PC-3 (cell line): ENCODE data around the gene HNRNPA2B1. TPM values are rescaled to one million over a fixed set of nuclear protein-coding genes. Genes with fewer than 3 reads are reported as not detected.

Source experiments
- ATAC-seq: fragments of 200-7000 bp; cut with Tn5 transposase; 2 replicates; pipeline ENCODE4 v1.9.1; 2020; ENCODE audit warnings: mild to moderate bottlenecking, moderate library complexity
- BruUV-seq: library from RNA; stranded (reverse); fragments of 400-500 nt; replicated peaks from 2 replicates; lab custom pipeline; 2021; lab: Mats Ljungman, UMichigan
- CTCF ChIA-PET: fragments of 300-600 bp; sonication (Branson Sonifier 250); formaldehyde crosslinking; loops from one replicate; lab custom pipeline; 2022; ENCODE audit warnings: antibody characterized with exemption; lab: Charles Lee
- POLR2A ChIA-PET: fragments of 300-600 bp; sonication (Branson Sonifier 250); formaldehyde crosslinking; loops from one replicate; lab custom pipeline; 2022; ENCODE audit warnings: antibody characterized with exemption; ENCODE audit not compliant: unreplicated experiment; lab: Charles Lee
- DNase-seq: peaks from one replicate; pipeline ENCODE4 v3.0.0-alpha.2; 2015
- H2AFZ ChIP-seq: fragments of 300-600 bp; sonication (generic); 2 replicates; pipeline ENCODE4 v1.6.0; 2016; ENCODE audit warnings: antibody characterized with exemption, low read length
- H3F3A ChIP-seq: fragments of 300-600 bp; sonication (generic); one replicate; pipeline ENCODE4 v1.6.0; 2017; ENCODE audit warnings: antibody characterized with exemption, low read length, control low read depth, mild to moderate bottlenecking; ENCODE audit not compliant: unreplicated experiment
- H3K27ac ChIP-seq: fragments of 300-600 bp; sonication (generic); 2 replicates; pipeline ENCODE4 v1.5.1; 2016; ENCODE audit warnings: mild to moderate bottlenecking, low read length
- H3K27me3 ChIP-seq: fragments of 300-600 bp; sonication (generic); 2 replicates; pipeline ENCODE4 v1.6.1; 2016; ENCODE audit warnings: low read length, mixed read lengths
- H3K36me3 ChIP-seq: fragments of 300-600 bp; sonication (generic); 2 replicates; pipeline ENCODE4 v1.6.1; 2016; ENCODE audit warnings: low read depth, mixed run types, low read length, mixed read lengths
- H3K4me1 ChIP-seq: fragments of 300-600 bp; sonication (generic); 2 replicates; pipeline ENCODE4 v1.5.1; 2016; ENCODE audit warnings: low read length; ENCODE audit not compliant: insufficient read depth
- H3K4me2 ChIP-seq: fragments of 300-600 bp; sonication (generic); 2 replicates; pipeline ENCODE4 v1.6.0; 2016; ENCODE audit warnings: low read length
- H3K4me3 ChIP-seq: fragments of 300-600 bp; sonication (generic); 2 replicates; pipeline ENCODE4 v1.5.1; 2016; ENCODE audit warnings: mild to moderate bottlenecking, low read length, mixed read lengths
- H3K79me2 ChIP-seq: fragments of 300-600 bp; sonication (generic); 2 replicates; pipeline ENCODE4 v1.6.1; 2017; ENCODE audit warnings: low read length, mixed read lengths
- H3K9ac ChIP-seq: fragments of 300-600 bp; sonication (generic); 2 replicates; pipeline ENCODE4 v1.6.0; 2016; ENCODE audit warnings: mild to moderate bottlenecking, low read length
- H3K9me2 ChIP-seq: fragments of 300-600 bp; sonication (generic); replicated peaks from 2 replicates; pipeline ENCODE4 v1.6.1; 2016; ENCODE audit warnings: mixed run types, low read length, mixed read lengths
- H3K9me3 ChIP-seq: fragments of 300-600 bp; sonication (generic); 2 replicates; pipeline ENCODE4 v1.6.1; 2016; ENCODE audit warnings: low read length, mixed read lengths
- H4K20me1 ChIP-seq: fragments of 300-600 bp; sonication (generic); 2 replicates; pipeline ENCODE4 v1.6.1; 2016; ENCODE audit warnings: low read length, mixed read lengths
- EZH2 ChIP-seq: fragments of 300-600 bp; sonication (generic); IDR thresholded peaks from one replicate; pipeline ENCODE4 v1.6.1; 2017; ENCODE audit warnings: antibody characterized with exemption, mild to moderate bottlenecking, low read length; ENCODE audit not compliant: unreplicated experiment
- EZH2phosphoT487 ChIP-seq: fragments of 300-600 bp; sonication (generic); IDR thresholded peaks from 2 replicates; pipeline ENCODE4 v1.6.1; 2018; ENCODE audit warnings: mild to moderate bottlenecking, antibody characterized with exemption, low read length, borderline replicate concordance
- intact Hi-C: fragments of 100-400 bp; cut with micrococcal nuclease; formaldehyde crosslinking; loops from 2 replicates; pipeline ENCODE4 v1.9.0; 2023
- total RNA-seq: library from RNA; depleted of rRNA; stranded (reverse); fragments of >200 nt; gene quantifications from 2 replicates; pipeline ENCODE4 v1.2.3, GENCODE V29; 2014
- TF ChIP-seq, protein P1 (sequence below): fragments of 300-600 bp; sonication (generic); conservative IDR thresholded peaks from 2 replicates; pipeline ENCODE4 v1.5.1; 2017; ENCODE audit warnings: antibody characterized with exemption, low read depth, mild to moderate bottlenecking, low read length

The HNRNPA2B1 gene
- total RNA-seq, 1 experiment from 2014 or later = 304 TPM

DNA sequence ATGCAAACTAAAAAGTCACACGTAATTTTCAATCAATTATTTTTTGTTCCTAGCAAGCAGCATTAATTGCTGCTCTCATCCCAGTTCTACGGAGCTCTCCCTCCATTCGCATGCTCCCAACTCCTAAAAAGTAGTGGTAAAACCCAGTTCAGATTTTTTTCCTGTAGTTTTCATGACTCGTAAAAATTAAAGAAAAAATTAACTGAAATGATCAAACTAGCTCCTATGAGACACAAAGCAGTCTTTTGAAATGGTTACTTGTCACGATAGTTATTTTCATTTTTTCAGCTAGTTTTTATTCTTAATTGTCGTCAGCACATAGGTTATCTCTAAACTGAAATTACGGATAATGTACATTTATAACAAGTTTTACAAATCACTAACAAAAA is 1.8 kb downstream of the HNRNPA2B1 start:
- H3K9ac ChIP-seq = peak overlapping the region; percentile 96
- no peak overlapping the region for H3K27ac ChIP-seq
- CTCF ChIA-PET = interaction anchor here (0.5 to 0.9 kb wide), 2 partner anchors 94 to 120 kb away, joined by 3 read pairs; no protein-coding TSS in a partner anchor
- no peaks in the 10 kb centered on the region for H3K27me3 ChIP-seq
- peaks cover 20% of the 10 kb centered on the region for H3K4me1 ChIP-seq
- H3K9me3 ChIP-seq = no peaks in the 10 kb centered on the region
- H3K4me3 ChIP-seq = peak overlapping the region; percentile 99
- H3K36me3 ChIP-seq = peaks cover 66% of the 10 kb centered on the region
- DNase-seq (no peak), ATAC-seq (no peak)
- peaks cover 72% of the 10 kb centered on the region for H4K20me1 ChIP-seq
- H3K4me2 ChIP-seq = peak overlapping the region; percentile 82
- no TSS peak for BruUV-seq
- peaks cover 90% of the 10 kb centered on the region for H3K79me2 ChIP-seq
- H3K9me2 ChIP-seq = no peaks in the 10 kb centered on the region
- no peak overlapping the region for H2AFZ ChIP-seq
- TF ChIP-seq EZH2 (no peak), EZH2phosphoT487 (no peak)
- TF ChIP-seq, protein P1, sequence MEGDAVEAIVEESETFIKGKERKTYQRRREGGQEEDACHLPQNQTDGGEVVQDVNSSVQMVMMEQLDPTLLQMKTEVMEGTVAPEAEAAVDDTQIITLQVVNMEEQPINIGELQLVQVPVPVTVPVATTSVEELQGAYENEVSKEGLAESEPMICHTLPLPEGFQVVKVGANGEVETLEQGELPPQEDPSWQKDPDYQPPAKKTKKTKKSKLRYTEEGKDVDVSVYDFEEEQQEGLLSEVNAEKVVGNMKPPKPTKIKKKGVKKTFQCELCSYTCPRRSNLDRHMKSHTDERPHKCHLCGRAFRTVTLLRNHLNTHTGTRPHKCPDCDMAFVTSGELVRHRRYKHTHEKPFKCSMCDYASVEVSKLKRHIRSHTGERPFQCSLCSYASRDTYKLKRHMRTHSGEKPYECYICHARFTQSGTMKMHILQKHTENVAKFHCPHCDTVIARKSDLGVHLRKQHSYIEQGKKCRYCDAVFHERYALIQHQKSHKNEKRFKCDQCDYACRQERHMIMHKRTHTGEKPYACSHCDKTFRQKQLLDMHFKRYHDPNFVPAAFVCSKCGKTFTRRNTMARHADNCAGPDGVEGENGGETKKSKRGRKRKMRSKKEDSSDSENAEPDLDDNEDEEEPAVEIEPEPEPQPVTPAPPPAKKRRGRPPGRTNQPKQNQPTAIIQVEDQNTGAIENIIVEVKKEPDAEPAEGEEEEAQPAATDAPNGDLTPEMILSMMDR = no peak
- peaks cover 21% of the 10 kb centered on the region for H3F3A ChIP-seq
- POLR2A ChIA-PET = interaction anchor here (0.6 to 0.7 kb wide), 4 partner anchors 42 to 411 kb away, joined by 3 to 6 read pairs (median 4); no protein-coding TSS in a partner anchor
- intact Hi-C loops = loop anchor here (1.0 to 2.0 kb wide), 3 partner anchors 42 to 166 kb away; no protein-coding TSS in a partner anchor

DNA sequence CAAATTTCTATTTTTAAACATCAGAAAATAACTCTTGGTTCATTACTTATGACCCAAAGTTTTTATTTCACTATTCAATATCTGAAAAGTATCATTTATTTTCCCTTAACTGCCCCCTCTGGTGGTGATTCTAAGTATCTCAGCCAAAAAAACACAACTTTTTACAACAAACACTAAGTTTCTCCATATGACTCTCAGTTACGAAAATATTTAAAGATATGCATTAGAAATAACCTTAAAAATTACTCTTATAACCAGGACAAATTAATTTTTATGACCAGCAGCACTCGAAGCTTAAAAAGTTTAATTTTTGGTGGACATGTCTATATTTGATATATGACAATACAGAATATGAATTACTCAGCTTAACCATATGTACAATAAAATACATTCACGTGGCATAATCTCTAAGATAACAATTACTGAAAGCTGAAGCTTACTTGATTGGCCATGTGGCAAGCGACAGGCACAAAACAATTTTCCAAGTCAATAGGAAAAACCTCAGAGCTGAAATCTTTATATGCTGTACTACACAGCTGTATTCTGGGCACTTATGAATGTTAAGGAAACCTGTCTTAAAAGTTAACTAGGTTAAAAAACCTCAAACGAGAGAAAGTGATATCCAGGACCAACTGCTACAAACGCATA is 2.3 kb downstream of the HNRNPA2B1 start:
- intact Hi-C loops = loop anchor here (1.0 to 2.0 kb wide), 3 partner anchors 42 to 167 kb away; no protein-coding TSS in a partner anchor
- TF ChIP-seq, protein P1 = peak; percentile 76
- no peak for TF ChIP-seq EZH2
- no peak for TF ChIP-seq EZH2phosphoT487
- no peak overlapping the region for H3K27ac ChIP-seq
- no peak overlapping the region for H2AFZ ChIP-seq
- H4K20me1 ChIP-seq = peaks cover 72% of the 10 kb centered on the region
- peaks cover 20% of the 10 kb centered on the region for H3K4me1 ChIP-seq
- H3K79me2 ChIP-seq = peaks cover 90% of the 10 kb centered on the region
- DNase-seq (peak; percentile 56), ATAC-seq (no peak)
- no TSS peak for BruUV-seq
- H3K9me2 ChIP-seq = no peaks in the 10 kb centered on the region
- H3K36me3 ChIP-seq = peaks cover 67% of the 10 kb centered on the region
- no peaks in the 10 kb centered on the region for H3K9me3 ChIP-seq
- peaks cover 21% of the 10 kb centered on the region for H3F3A ChIP-seq
- H3K9ac ChIP-seq = peak overlapping the region; percentile 96
- peak overlapping the region; percentile 99 for H3K4me3 ChIP-seq
- ChIA-PET CTCF (interaction anchor here (0.5 to 0.9 kb wide), 3 partner anchors 95 to 119 kb away, joined by 3 read pairs; no protein-coding TSS in a partner anchor), POLR2A (interaction anchor here (0.6 to 0.7 kb wide), 4 partner anchors 42 to 411 kb away, joined by 3 to 6 read pairs (median 4); no protein-coding TSS in a partner anchor)
- H3K4me2 ChIP-seq = peak overlapping the region; percentile 82
- no peaks in the 10 kb centered on the region for H3K27me3 ChIP-seq
